ENCODE measurements around the gene DTX4. TPM values are rescaled to one million over a fixed set of nuclear protein-coding genes. Genes with fewer than 3 reads are reported as not detected.

The DTX4 gene
- total RNA-seq, 1 experiment from 2014 or later, result 4.2 TPM

DNA sequence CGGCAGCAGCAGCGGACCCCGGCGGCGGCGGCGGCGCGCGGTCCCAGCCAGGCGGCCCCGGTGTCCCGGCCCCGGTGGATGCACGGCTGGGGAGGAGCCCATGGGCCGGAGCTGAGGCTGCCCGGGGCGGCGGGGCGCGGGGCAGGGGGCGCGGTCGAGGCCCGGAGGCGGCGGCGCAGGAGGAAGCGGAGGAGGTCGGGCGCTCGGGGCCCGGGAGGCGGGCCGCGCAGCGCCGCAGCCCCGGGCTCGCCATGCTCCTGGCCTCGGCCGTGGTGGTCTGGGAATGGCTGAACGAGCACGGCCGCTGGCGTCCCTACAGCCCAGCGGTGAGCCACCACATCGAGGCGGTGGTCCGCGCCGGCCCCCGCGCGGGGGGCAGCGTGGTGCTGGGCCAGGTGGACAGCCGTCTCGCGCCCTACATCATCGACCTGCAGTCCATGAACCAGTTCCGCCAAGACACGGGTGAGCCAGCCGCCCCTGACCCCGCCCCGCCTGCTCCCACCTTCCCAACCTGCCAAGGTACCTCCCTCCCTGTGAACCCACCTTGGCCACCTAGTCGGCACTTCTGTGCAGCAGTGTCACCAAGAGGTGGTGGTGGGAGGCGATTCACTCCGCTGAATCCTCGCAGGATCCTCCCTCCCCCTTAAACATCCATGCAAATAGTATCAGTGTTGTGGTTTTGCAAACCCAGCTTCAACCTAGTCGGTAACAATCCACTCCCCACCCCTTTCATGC, 580 bp downstream of the DTX4 start:
- Mint-ChIP-seq H3K27ac (ENCODE audit: low read depth, unreplicated experiment) (peak overlapping the region; percentile 88), H3K36me3 (ENCODE audit: insufficient read depth, unreplicated experiment) (peaks cover 9% of the 10 kb centered on the region), H3K4me3 (ENCODE audit: unreplicated experiment) (no peak overlapping the region), H3K27me3 (ENCODE audit: insufficient read depth, unreplicated experiment) (no peaks in the 10 kb centered on the region), H3K9me3 (ENCODE audit: unreplicated experiment) (no peaks in the 10 kb centered on the region), H3K4me1 (ENCODE audit: insufficient read depth, unreplicated experiment) (peaks cover 36% of the 10 kb centered on the region)
- POLR2A ChIA-PET, result interaction anchor here (0.6 to 4.4 kb wide), 20 partner anchors 9 to 1561 kb away, joined by 3 to 39 read pairs (median 4); partner anchors contain the start of genes FAM111A, OSBP and STX3
- peak; percentile 14 for DNase-seq (ENCODE audit: unreplicated experiment)
- no TSS peak for BruUV-seq (replicated peaks)
- TF ChIP-seq, protein P1, sequence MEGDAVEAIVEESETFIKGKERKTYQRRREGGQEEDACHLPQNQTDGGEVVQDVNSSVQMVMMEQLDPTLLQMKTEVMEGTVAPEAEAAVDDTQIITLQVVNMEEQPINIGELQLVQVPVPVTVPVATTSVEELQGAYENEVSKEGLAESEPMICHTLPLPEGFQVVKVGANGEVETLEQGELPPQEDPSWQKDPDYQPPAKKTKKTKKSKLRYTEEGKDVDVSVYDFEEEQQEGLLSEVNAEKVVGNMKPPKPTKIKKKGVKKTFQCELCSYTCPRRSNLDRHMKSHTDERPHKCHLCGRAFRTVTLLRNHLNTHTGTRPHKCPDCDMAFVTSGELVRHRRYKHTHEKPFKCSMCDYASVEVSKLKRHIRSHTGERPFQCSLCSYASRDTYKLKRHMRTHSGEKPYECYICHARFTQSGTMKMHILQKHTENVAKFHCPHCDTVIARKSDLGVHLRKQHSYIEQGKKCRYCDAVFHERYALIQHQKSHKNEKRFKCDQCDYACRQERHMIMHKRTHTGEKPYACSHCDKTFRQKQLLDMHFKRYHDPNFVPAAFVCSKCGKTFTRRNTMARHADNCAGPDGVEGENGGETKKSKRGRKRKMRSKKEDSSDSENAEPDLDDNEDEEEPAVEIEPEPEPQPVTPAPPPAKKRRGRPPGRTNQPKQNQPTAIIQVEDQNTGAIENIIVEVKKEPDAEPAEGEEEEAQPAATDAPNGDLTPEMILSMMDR (IDR thresholded peaks at IDR 0.05; ENCODE audit: unreplicated experiment), result no peak
- CTCF ChIA-PET, result interaction anchor here (0.5 to 27.3 kb wide), 33 partner anchors 10 to 1672 kb away, joined by 3 to 530 read pairs (median 4); partner anchors contain the start of genes FAM111A and MPEG1
- intact Hi-C loops (cut with micrococcal nuclease), result no loop called here

DNA sequence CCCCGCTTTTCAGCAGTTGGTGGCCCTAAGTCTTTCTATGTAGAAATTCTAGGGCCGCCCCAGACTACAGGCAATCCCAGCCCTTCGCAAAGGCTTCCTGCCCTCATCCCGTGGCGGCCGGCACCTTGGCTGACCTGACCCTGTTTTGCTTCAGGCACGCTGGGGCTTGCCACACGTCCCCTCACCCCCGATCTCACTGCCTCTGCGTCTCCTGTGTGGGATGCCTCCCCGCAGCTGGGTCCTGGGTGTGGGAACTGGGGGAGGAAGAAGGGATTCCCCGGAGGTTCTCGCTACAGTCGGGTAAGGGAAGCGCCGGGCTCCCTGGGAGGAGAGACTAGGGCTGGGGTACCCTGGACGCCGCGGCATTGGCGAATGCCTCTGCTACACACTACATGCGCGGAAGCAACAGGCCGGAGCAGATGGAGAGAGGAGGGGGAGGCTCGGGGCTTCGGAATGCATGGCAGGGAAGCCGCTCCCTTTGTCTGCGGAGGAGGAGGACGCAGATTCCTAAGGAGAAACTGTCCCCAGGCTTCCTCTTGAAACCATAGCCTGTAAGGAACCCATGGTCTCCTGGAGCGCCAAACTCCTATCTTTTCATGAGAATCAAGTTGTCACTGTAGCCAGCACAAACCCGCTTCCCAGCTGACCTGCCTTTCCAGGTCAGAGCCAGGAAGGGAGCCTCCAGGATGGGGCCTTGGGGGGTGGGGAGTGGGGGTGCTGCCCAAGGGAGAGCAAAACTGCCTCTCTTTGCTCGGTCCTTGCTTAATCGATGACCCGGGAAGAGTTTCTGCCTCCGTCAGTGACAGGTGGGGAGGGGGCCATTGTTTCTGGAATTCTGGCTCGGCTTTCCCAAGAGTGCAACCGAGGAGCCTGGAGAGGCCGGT, 1.4 kb downstream of the DTX4 start:
- POLR2A ChIA-PET, result interaction anchor here (0.6 to 4.4 kb wide), 21 partner anchors 9 to 597 kb away, joined by 3 to 39 read pairs (median 4); partner anchors contain the start of genes FAM111A, OSBP and STX3
- Mint-ChIP-seq H3K4me1 (ENCODE audit: insufficient read depth, unreplicated experiment) (peaks cover 39% of the 10 kb centered on the region), H3K4me3 (ENCODE audit: unreplicated experiment) (no peak overlapping the region), H3K27ac (ENCODE audit: low read depth, unreplicated experiment) (peak overlapping the region; percentile 88), H3K27me3 (ENCODE audit: insufficient read depth, unreplicated experiment) (no peaks in the 10 kb centered on the region), H3K36me3 (ENCODE audit: insufficient read depth, unreplicated experiment) (peaks cover 17% of the 10 kb centered on the region), H3K9me3 (ENCODE audit: unreplicated experiment) (no peaks in the 10 kb centered on the region)
- no TSS peak for BruUV-seq (replicated peaks)
- peak; percentile 67 for DNase-seq (ENCODE audit: unreplicated experiment)
- intact Hi-C loops (cut with micrococcal nuclease), result no loop called here
- CTCF ChIA-PET, result interaction anchor here (0.6 to 27.3 kb wide), 17 partner anchors 11 to 365 kb away, joined by 3 to 530 read pairs (median 6); partner anchors contain the start of gene FAM111A
- TF ChIP-seq, protein P1 (IDR thresholded peaks at IDR 0.05; ENCODE audit: unreplicated experiment), result no peak

DNA sequence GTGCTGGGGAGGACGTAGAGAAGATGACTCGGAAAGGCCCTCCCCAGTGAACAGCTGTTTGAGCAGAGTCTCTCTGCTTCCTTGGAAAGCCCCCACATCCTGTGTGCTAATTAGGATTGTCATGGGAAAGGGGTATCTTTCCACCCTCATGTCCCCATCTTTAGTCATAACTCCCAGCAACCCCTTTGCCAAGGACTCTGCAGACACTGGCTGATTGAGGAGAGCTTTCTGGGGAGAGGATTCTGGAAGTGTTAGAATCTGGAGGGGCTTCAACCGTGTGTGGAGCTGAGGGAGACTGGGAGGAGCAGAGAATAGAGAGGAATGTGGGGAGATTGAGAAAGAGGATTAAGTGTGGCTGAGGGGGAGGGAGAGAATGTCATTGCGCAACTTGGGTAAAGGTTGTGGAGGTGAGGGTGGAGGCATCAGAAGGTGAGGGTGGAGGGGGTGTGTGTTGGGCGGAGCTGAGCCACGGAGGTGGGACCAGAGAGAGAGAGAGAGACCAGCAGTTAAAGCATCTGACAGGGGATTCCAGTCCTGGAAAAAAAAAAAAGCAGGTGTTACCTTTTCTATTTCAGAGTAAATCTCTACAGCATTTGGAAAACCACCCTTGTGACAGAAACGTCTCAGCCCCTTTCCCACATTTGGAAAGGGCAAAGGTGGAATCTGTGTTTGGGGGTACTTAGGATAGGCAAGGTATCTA, 2.2 kb downstream of the DTX4 start:
- no peaks in the 10 kb centered on the region for H3K9me3 Mint-ChIP-seq (ENCODE audit: unreplicated experiment)
- peaks cover 39% of the 10 kb centered on the region for H3K4me1 Mint-ChIP-seq (ENCODE audit: insufficient read depth, unreplicated experiment)
- TF ChIP-seq, protein P1 (IDR thresholded peaks at IDR 0.05; ENCODE audit: unreplicated experiment), result no peak
- H3K27ac Mint-ChIP-seq (ENCODE audit: low read depth, unreplicated experiment), result peak overlapping the region; percentile 82
- H3K4me3 Mint-ChIP-seq (ENCODE audit: unreplicated experiment), result no peak overlapping the region
- CTCF ChIA-PET, result interaction anchor here (0.6 to 27.3 kb wide), 17 partner anchors 7 to 385 kb away, joined by 3 to 530 read pairs (median 5); partner anchors contain the start of gene FAM111A
- intact Hi-C loops (cut with micrococcal nuclease), result no loop called here
- no peaks in the 10 kb centered on the region for H3K27me3 Mint-ChIP-seq (ENCODE audit: insufficient read depth, unreplicated experiment)
- H3K36me3 Mint-ChIP-seq (ENCODE audit: insufficient read depth, unreplicated experiment), result peaks cover 17% of the 10 kb centered on the region
- no TSS peak for BruUV-seq (replicated peaks)
- POLR2A ChIA-PET, result interaction anchor here (0.6 to 4.4 kb wide), 21 partner anchors 8 to 1606 kb away, joined by 3 to 39 read pairs (median 3); partner anchors contain the start of genes FAM111A and FAM111B
- peak; percentile 90 for DNase-seq (ENCODE audit: unreplicated experiment)
